ENCODE data around the gene DOCK4.

The DOCK4 gene

GRCh38 chr7:112144284-112145059, 61.7 kb downstream of the DOCK4 start:
- Histone ChIP-seq H3K27me3 (ENCODE audit: insufficient read depth, poor library complexity, severe bottlenecking) (no peaks in the 10 kb centered on the region), H3K27ac (replicated peaks) (no peak overlapping the region), H3K4me3 (replicated peaks; ENCODE audit: insufficient read depth, low read length) (no peak overlapping the region)
- TF ChIP-seq SPI1 (IDR thresholded peaks at IDR 0.05; ENCODE audit: borderline replicate concordance, low read depth) (no peak), GABPA (IDR thresholded peaks at IDR 0.05; ENCODE audit: low read depth) (no peak), CTCF (IDR thresholded peaks at IDR 0.05; ENCODE audit: insufficient read depth, low read length) (no peak), POLR2AphosphoS5 (IDR thresholded peaks at IDR 0.05; ENCODE audit: low read depth) (no peak), REST (IDR thresholded peaks at IDR 0.05; ENCODE audit: insufficient replicate concordance, low read depth) (no peak)
- no peak for DNase-seq (ENCODE audit: low read depth in 1 of 2, low spot score in 1 of 2)

- no peak overlapping the region for H3K27ac ChIP-seq (replicated peaks)
- no peak for TF ChIP-seq GABPA (IDR thresholded peaks at IDR 0.05; ENCODE audit: low read depth)
- no peak for TF ChIP-seq POLR2AphosphoS5 (IDR thresholded peaks at IDR 0.05; ENCODE audit: low read depth)
- no peak for TF ChIP-seq REST (IDR thresholded peaks at IDR 0.05; ENCODE audit: insufficient replicate concordance, low read depth)
- no peak for TF ChIP-seq CTCF (IDR thresholded peaks at IDR 0.05; ENCODE audit: insufficient read depth, low read length)
- no peak for TF ChIP-seq SPI1 (IDR thresholded peaks at IDR 0.05; ENCODE audit: borderline replicate concordance, low read depth)
- no peaks in the 10 kb centered on the region for H3K27me3 ChIP-seq (ENCODE audit: insufficient read depth, poor library complexity, severe bottlenecking)
- DNase-seq (ENCODE audit: low read depth in 1 of 2, low spot score in 1 of 2), result no peak
- no peak overlapping the region for H3K4me3 ChIP-seq (replicated peaks; ENCODE audit: insufficient read depth, low read length)
Measured at GRCh38 chr7:112143582-112143981, 62.6 kb downstream of the DOCK4 start.

- no peak overlapping the region for H3K27ac ChIP-seq (replicated peaks)
- no peak overlapping the region for H3K4me3 ChIP-seq (replicated peaks; ENCODE audit: insufficient read depth, low read length)
- no peaks in the 10 kb centered on the region for H3K27me3 ChIP-seq (ENCODE audit: insufficient read depth, poor library complexity, severe bottlenecking)
- DNase-seq (ENCODE audit: low read depth in 1 of 2, low spot score in 1 of 2), result no peak
- no peak for TF ChIP-seq CTCF (IDR thresholded peaks at IDR 0.05; ENCODE audit: insufficient read depth, low read length)
- no peak for TF ChIP-seq POLR2AphosphoS5 (IDR thresholded peaks at IDR 0.05; ENCODE audit: low read depth)
- no peak for TF ChIP-seq REST (IDR thresholded peaks at IDR 0.05; ENCODE audit: insufficient replicate concordance, low read depth)
Measured at GRCh38 chr7:112143136-112143535, 63.1 kb downstream of the DOCK4 start.
